ENCODE results near the gene VPS4B.

DNA sequence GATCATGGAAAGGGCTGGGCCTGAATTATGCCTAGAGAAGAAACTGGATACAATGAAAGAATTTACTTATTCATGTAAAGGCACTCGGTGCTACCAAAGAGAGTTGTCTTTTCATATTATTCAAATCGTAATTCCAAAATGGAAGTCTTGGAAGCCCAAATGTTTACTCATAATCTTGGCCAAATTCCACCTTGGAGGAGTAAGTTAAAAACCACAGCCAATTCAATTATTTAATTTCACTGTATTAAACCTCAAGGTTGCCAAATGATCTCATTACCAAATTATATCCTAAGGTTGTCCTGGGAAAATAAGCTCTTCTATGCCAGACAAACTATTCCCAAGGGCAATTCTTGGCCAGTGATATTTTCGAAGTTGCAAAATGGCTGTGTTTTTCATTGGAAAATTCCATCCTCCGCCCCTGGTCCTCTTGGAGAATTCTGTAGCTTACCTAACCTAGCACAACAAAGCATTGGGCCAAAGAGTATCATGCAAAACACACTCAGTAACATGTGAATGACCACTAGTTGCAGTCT is 11.1 kb upstream of the VPS4B start:
- TF ChIP-seq, protein P1, sequence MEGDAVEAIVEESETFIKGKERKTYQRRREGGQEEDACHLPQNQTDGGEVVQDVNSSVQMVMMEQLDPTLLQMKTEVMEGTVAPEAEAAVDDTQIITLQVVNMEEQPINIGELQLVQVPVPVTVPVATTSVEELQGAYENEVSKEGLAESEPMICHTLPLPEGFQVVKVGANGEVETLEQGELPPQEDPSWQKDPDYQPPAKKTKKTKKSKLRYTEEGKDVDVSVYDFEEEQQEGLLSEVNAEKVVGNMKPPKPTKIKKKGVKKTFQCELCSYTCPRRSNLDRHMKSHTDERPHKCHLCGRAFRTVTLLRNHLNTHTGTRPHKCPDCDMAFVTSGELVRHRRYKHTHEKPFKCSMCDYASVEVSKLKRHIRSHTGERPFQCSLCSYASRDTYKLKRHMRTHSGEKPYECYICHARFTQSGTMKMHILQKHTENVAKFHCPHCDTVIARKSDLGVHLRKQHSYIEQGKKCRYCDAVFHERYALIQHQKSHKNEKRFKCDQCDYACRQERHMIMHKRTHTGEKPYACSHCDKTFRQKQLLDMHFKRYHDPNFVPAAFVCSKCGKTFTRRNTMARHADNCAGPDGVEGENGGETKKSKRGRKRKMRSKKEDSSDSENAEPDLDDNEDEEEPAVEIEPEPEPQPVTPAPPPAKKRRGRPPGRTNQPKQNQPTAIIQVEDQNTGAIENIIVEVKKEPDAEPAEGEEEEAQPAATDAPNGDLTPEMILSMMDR (IDR thresholded peaks at IDR 0.05; ENCODE audit: low read depth, low read length), result no peak
- no peak for TF ChIP-seq POLR2A (IDR thresholded peaks at IDR 0.05; ENCODE audit: extremely low read depth, insufficient read length)

Measured in NB4 (cell line).